Panc1 (cell line): ENCODE data around the gene TADA2B.

Source experiments
- POLR2AphosphoS5 ChIP-seq: IDR thresholded peaks from 2 replicates; pipeline ENCODE4 v1.6.1; 2012; ENCODE audit warnings: mild to moderate bottlenecking, low read depth, low read length, moderate library complexity
- SIN3A ChIP-seq: IDR thresholded peaks from 2 replicates; pipeline ENCODE4 v1.6.1; 2012; ENCODE audit warnings: low read depth, mild to moderate bottlenecking, low read length, moderate library complexity, borderline replicate concordance; ENCODE audit not compliant: insufficient read depth
- TCF7L2 ChIP-seq: IDR thresholded peaks from 2 replicates; pipeline ENCODE4 v1.6.1; 2011; ENCODE audit warnings: mild to moderate bottlenecking, low read depth, low read length, inconsistent platforms
- TF ChIP-seq, protein P1 (sequence below): fragments of 450-650 bp; IDR thresholded peaks from 2 replicates; pipeline ENCODE4 v1.5.1; 2017; ENCODE audit warnings: mild to moderate bottlenecking

DNA sequence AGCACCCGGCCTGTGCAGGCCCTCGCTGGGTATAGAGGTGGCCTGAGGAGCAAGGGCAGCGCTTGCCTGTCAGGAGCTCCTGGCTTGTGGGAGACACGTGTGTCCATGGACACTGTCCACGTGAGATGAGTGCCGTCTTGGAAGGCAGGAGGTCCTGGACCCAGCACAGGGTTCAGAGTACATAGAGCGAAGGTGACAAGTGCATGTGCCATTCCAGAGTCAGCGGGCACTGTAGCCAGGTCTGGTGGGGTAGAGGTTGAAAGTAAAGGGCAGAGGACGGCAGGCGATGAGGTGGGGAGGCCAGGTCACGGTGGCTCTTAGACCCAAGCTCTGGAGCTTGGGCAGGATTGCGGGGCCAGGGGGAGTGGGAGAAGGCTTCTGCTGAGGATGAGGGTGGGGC is 28.4 kb upstream of the TADA2B start:
- TF ChIP-seq, protein P1, sequence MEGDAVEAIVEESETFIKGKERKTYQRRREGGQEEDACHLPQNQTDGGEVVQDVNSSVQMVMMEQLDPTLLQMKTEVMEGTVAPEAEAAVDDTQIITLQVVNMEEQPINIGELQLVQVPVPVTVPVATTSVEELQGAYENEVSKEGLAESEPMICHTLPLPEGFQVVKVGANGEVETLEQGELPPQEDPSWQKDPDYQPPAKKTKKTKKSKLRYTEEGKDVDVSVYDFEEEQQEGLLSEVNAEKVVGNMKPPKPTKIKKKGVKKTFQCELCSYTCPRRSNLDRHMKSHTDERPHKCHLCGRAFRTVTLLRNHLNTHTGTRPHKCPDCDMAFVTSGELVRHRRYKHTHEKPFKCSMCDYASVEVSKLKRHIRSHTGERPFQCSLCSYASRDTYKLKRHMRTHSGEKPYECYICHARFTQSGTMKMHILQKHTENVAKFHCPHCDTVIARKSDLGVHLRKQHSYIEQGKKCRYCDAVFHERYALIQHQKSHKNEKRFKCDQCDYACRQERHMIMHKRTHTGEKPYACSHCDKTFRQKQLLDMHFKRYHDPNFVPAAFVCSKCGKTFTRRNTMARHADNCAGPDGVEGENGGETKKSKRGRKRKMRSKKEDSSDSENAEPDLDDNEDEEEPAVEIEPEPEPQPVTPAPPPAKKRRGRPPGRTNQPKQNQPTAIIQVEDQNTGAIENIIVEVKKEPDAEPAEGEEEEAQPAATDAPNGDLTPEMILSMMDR = no peak
- TF ChIP-seq SIN3A = no peak
- no peak for TF ChIP-seq TCF7L2
- TF ChIP-seq POLR2AphosphoS5 = no peak
